ENCODE measurements around the gene ATXN2L. TPM values are rescaled to one million over a fixed set of nuclear protein-coding genes. Genes with fewer than 3 reads are reported as not detected.

Gene ATXN2L, protein sequence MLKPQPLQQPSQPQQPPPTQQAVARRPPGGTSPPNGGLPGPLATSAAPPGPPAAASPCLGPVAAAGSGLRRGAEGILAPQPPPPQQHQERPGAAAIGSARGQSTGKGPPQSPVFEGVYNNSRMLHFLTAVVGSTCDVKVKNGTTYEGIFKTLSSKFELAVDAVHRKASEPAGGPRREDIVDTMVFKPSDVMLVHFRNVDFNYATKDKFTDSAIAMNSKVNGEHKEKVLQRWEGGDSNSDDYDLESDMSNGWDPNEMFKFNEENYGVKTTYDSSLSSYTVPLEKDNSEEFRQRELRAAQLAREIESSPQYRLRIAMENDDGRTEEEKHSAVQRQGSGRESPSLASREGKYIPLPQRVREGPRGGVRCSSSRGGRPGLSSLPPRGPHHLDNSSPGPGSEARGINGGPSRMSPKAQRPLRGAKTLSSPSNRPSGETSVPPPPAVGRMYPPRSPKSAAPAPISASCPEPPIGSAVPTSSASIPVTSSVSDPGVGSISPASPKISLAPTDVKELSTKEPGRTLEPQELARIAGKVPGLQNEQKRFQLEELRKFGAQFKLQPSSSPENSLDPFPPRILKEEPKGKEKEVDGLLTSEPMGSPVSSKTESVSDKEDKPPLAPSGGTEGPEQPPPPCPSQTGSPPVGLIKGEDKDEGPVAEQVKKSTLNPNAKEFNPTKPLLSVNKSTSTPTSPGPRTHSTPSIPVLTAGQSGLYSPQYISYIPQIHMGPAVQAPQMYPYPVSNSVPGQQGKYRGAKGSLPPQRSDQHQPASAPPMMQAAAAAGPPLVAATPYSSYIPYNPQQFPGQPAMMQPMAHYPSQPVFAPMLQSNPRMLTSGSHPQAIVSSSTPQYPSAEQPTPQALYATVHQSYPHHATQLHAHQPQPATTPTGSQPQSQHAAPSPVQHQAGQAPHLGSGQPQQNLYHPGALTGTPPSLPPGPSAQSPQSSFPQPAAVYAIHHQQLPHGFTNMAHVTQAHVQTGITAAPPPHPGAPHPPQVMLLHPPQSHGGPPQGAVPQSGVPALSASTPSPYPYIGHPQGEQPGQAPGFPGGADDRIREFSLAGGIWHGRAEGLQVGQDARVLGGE
- 26.7 and 39.5 TPM in 2 replicates for total RNA-seq

GRCh38 chr16:28822520-28823290 lies at the start of gene ATXN2L:
TSS of gene ATXN2L (plus strand) at chr16:28822999. CDS start at chr16:28823260, 261 bp downstream.

DNA sequence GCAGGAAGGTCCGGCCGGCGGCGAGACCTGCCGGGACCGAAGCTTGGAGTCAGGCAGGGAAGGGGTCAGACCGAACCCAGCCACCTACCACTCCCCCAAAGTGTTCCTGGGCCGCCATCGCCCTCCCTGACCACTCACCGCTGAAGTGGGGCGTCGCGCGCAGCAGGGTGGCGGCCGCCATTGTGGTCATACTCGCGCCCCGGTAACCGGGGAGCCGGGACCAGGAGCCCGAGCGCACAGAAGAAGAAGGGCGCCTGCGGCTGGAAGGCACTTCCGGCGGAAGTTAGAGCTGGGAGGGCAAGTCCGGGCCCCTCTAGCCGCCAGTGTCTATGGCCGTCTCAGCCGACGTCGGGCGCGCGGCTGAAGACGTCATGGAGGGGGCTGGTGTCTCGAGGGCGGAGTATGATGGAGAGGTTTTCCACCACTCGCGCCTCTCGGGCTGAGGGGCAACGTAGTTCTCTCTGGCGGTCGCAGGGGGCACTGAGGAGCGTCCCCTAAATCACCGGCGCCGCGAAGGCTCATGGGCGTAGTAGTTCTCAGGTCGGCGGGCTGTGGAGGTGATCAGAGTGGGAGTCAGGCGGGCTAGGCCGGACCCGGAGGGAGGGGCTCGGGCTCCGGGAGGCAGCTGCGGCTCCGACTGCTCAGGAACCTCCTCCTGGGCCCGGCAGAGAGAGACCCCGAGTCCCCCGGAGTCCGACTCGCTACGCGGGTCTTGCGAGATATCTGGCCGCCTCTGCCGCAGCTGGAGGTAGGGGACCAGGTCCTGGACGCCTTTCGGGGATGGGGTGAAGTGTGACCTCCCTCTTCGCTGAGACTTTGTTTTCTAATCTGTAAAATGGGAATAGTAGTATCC lies 23.5 kb downstream of the ATXN2L start, which contains the start of gene TUFM:
TSS of gene TUFM (minus strand) at position 269 of the 853 bp plus-strand sequence. CDS start at position 190, 79 bp downstream.

DNA sequence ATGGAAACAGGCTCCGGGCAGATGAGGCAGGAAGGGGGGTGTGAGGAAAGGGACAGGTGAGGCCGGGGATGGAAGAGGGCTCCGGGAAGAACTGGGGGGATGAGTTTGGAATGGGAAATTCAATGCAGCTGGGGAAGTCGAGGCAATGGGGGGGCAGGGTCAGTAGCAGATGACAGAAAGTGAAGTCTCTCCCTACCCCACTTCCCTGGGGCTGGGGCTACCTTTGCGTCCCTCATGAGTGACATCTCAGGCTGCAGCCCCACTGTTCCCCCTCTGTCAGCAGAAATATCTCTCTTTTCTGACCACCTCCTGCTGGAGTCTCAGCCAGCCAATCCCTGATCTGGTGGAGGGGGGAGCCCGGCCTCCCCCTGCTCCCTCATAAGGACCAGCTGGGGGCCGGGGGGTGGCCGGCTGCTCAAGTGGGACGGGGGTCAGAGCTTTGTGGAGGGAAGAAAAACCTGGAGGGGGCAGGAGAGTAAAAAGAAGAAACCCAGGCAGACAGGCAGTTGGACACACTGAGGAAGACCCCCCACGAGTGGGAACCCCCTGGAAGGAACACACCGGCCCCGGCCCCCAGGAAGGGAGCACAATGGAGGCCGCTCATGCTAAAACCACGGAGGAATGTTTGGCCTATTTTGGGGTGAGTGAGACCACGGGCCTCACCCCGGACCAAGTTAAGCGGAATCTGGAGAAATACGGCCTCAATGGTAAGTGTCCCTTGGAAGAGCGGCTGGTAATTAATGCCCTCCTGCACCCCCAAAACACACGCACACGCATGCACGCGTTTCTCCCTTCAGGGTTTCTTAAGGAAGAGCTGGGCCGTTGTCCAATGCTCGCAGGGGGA lies 55.5 kb downstream of the ATXN2L start, which contains the start of gene ATP2A1:
TSS of gene ATP2A1 (plus strand) at position 406 of the 844 bp plus-strand sequence. CDS start at position 590, 184 bp downstream.

Other genes starting within 250 kb of the ATXN2L start
- 0.19 TPM in 1 of 2 replicates, not detected in the other for gene SULT1A2, start 225.9 kb upstream of the ATXN2L start, total RNA-seq
- 4.5 and 7.4 TPM in 2 replicates for gene SULT1A1, start 213.0 kb upstream of the ATXN2L start, total RNA-seq
- gene NPIPB8, start 184.9 kb upstream of the ATXN2L start, total RNA-seq, result 0.36 TPM in 1 of 2 replicates, not detected in the other
- gene EIF3C, start 111.5 kb upstream of the ATXN2L start, total RNA-seq, result 326 and 411 TPM in 2 replicates
- gene NPIPB9, start 71.2 kb upstream of the ATXN2L start, total RNA-seq, result 1.9 and 3.5 TPM in 2 replicates
- 148 and 160 TPM in 2 replicates for gene TUFM, start 23.3 kb downstream of the ATXN2L start, total RNA-seq
- gene SH2B1, start 40.8 kb downstream of the ATXN2L start, total RNA-seq, result 7.3 and 13.4 TPM in 2 replicates
- gene ATP2A1, start 55.5 kb downstream of the ATXN2L start, total RNA-seq, result 0.09 and 0.56 TPM in 2 replicates
- gene RABEP2, start 102.2 kb downstream of the ATXN2L start, total RNA-seq, result 44.0 and 48.0 TPM in 2 replicates
- not detected in 2 replicates for gene CD19, start 109.0 kb downstream of the ATXN2L start, total RNA-seq
- 17.5 and 19.9 TPM in 2 replicates for gene NFATC2IP, start 127.9 kb downstream of the ATXN2L start, total RNA-seq
- gene SPNS1, start 151.8 kb downstream of the ATXN2L start, total RNA-seq, result 26.7 and 29.6 TPM in 2 replicates
- gene LAT, start 162.1 kb downstream of the ATXN2L start, total RNA-seq, result 0.36 and 0.56 TPM in 2 replicates

Measured in endothelial cell of coronary artery (primary cell).